ENCODE results near the gene NUDT4.

DNA sequence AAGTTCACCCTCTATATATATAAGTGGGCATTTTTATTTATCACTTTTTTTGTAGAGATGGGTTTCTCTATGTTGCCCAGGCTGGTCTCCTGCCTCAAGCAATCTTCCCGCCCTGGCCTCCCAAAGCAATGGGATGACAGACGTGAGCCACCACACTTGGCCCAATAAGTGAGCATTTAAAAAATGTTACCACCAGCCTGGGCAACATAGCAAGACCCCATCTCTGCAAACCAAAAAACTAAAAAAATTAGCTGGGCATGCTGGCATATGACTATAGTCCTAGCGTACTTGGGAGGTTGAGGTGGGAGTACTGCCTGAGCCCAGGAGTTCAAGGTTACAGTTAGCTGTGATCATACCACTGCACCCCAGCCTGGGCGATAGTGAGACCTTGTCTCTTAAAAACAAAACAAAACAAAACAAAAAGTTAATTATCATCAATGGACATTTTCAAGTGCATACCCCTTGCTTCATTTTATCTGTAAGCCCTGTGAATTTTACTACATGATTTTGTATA is 40.3 kb downstream of the NUDT4 start:
- TF ChIP-seq POLR2AphosphoS5 (IDR thresholded peaks at IDR 0.05; ENCODE audit: low read depth) (no peak), CTCF (IDR thresholded peaks at IDR 0.05; ENCODE audit: insufficient read depth, low read length) (no peak), GABPA (IDR thresholded peaks at IDR 0.05; ENCODE audit: low read depth) (no peak)
- TF ChIP-seq, protein P1, sequence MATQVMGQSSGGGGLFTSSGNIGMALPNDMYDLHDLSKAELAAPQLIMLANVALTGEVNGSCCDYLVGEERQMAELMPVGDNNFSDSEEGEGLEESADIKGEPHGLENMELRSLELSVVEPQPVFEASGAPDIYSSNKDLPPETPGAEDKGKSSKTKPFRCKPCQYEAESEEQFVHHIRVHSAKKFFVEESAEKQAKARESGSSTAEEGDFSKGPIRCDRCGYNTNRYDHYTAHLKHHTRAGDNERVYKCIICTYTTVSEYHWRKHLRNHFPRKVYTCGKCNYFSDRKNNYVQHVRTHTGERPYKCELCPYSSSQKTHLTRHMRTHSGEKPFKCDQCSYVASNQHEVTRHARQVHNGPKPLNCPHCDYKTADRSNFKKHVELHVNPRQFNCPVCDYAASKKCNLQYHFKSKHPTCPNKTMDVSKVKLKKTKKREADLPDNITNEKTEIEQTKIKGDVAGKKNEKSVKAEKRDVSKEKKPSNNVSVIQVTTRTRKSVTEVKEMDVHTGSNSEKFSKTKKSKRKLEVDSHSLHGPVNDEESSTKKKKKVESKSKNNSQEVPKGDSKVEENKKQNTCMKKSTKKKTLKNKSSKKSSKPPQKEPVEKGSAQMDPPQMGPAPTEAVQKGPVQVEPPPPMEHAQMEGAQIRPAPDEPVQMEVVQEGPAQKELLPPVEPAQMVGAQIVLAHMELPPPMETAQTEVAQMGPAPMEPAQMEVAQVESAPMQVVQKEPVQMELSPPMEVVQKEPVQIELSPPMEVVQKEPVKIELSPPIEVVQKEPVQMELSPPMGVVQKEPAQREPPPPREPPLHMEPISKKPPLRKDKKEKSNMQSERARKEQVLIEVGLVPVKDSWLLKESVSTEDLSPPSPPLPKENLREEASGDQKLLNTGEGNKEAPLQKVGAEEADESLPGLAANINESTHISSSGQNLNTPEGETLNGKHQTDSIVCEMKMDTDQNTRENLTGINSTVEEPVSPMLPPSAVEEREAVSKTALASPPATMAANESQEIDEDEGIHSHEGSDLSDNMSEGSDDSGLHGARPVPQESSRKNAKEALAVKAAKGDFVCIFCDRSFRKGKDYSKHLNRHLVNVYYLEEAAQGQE (IDR thresholded peaks at IDR 0.05; ENCODE audit: insufficient replicate concordance, low read depth): no peak
